Measurements from ENCODE around the gene CNTN4. TPM values are rescaled to one million over a fixed set of nuclear protein-coding genes. Genes with fewer than 3 reads are reported as not detected.

The CNTN4 gene
- total RNA-seq, 1 experiment from 2014 or later, result 51.3 TPM

DNA sequence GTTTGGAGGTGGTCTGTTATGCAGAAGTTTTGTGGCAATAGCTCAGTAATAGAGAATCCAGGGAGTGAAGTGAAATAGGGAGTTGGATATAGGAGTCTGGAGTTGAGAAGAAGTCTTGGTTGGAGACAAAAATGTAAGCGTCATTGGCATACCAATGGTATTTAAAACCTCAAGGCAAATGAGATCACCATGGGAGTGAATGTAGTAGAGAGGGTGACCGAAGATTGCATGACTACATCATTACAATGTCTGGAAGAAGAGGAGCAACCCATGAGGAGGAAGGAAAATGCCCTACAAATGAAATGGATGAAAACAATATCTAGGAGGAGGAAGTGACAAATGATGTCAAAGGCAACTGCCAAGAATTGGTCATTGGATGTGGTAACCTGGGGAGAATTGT, 54.4 kb downstream of the CNTN4 start:
- no peak overlapping the region for H3K4me3 ChIP-seq (ENCODE audit: low read depth, low read length)
- H3K27ac Mint-ChIP-seq (ENCODE audit: unreplicated experiment), result no peak overlapping the region
- no peaks in the 10 kb centered on the region for H3K4me1 ChIP-seq
- ChIA-PET CTCF (no interaction called here), POLR2A (no interaction called here)
- peaks cover 15% of the 10 kb centered on the region for H3K36me3 Mint-ChIP-seq (ENCODE audit: insufficient read depth, unreplicated experiment)
- no TSS peak for BruUV-seq (replicated peaks)
- DNase-seq, result no peak
- no peaks in the 10 kb centered on the region for H3K9me3 ChIP-seq
- intact Hi-C loops (cut with micrococcal nuclease; ENCODE audit: unreplicated experiment), result no loop called here
- H3K27me3 Mint-ChIP-seq (ENCODE audit: insufficient read depth, unreplicated experiment), result no peaks in the 10 kb centered on the region
- H3K4me1 Mint-ChIP-seq (ENCODE audit: low read depth, unreplicated experiment), result no peaks in the 10 kb centered on the region
- H3K27me3 ChIP-seq (replicated peaks; ENCODE audit: control insufficient read depth, insufficient read depth, low read length), result no peaks in the 10 kb centered on the region
- H3K36me3 ChIP-seq (ENCODE audit: control insufficient read depth, insufficient read depth, low read length), result no peaks in the 10 kb centered on the region
- no peaks in the 10 kb centered on the region for H3K9me3 Mint-ChIP-seq (ENCODE audit: unreplicated experiment)
- H3K4me3 Mint-ChIP-seq (ENCODE audit: unreplicated experiment), result no peak overlapping the region
- TF ChIP-seq, protein P1, sequence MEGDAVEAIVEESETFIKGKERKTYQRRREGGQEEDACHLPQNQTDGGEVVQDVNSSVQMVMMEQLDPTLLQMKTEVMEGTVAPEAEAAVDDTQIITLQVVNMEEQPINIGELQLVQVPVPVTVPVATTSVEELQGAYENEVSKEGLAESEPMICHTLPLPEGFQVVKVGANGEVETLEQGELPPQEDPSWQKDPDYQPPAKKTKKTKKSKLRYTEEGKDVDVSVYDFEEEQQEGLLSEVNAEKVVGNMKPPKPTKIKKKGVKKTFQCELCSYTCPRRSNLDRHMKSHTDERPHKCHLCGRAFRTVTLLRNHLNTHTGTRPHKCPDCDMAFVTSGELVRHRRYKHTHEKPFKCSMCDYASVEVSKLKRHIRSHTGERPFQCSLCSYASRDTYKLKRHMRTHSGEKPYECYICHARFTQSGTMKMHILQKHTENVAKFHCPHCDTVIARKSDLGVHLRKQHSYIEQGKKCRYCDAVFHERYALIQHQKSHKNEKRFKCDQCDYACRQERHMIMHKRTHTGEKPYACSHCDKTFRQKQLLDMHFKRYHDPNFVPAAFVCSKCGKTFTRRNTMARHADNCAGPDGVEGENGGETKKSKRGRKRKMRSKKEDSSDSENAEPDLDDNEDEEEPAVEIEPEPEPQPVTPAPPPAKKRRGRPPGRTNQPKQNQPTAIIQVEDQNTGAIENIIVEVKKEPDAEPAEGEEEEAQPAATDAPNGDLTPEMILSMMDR (IDR thresholded peaks at IDR 0.05; ENCODE audit: insufficient read depth in 1 of 2, low read depth in 1 of 2, low read length in 1 of 2, severe bottlenecking in 1 of 2, unreplicated experiment in 1 of 2), result no peak

DNA sequence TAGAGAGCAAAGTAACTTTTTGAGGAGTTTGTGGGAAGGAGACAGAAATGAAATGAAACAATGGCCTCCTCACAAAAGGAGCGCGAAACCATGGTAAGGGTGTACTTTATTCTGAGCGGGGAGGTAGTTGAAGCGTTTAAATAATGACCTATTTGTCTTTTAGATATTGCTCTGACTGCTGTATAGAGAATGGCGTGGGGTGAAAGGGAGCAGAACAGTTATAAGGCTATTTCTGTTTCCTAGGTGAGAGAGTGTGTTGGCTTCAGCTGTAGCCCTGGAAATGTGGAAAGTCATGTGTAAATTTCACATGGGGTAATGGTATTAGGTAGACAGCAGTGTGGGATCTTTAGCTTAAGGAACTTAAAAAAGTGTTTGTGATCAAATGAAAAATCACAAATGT, 54.9 kb downstream of the CNTN4 start:
- H3K4me3 Mint-ChIP-seq (ENCODE audit: unreplicated experiment), result no peak overlapping the region
- H3K36me3 Mint-ChIP-seq (ENCODE audit: insufficient read depth, unreplicated experiment), result peaks cover 13% of the 10 kb centered on the region
- intact Hi-C loops (cut with micrococcal nuclease; ENCODE audit: unreplicated experiment), result no loop called here
- TF ChIP-seq, protein P1 (IDR thresholded peaks at IDR 0.05; ENCODE audit: insufficient read depth in 1 of 2, low read depth in 1 of 2, low read length in 1 of 2, severe bottlenecking in 1 of 2, unreplicated experiment in 1 of 2), result no peak
- Histone ChIP-seq H3K36me3 (ENCODE audit: control insufficient read depth, insufficient read depth, low read length) (no peaks in the 10 kb centered on the region), H3K4me3 (ENCODE audit: low read depth, low read length) (no peak overlapping the region), H3K9me3 (no peaks in the 10 kb centered on the region), H3K27me3 (replicated peaks; ENCODE audit: control insufficient read depth, insufficient read depth, low read length) (no peaks in the 10 kb centered on the region), H3K4me1 (no peaks in the 10 kb centered on the region)
- no peaks in the 10 kb centered on the region for H3K9me3 Mint-ChIP-seq (ENCODE audit: unreplicated experiment)
- ChIA-PET POLR2A (no interaction called here), CTCF (no interaction called here)
- H3K4me1 Mint-ChIP-seq (ENCODE audit: low read depth, unreplicated experiment), result no peaks in the 10 kb centered on the region
- no peak overlapping the region for H3K27ac Mint-ChIP-seq (ENCODE audit: unreplicated experiment)
- no peak for DNase-seq
- BruUV-seq (replicated peaks), result no TSS peak
- no peaks in the 10 kb centered on the region for H3K27me3 Mint-ChIP-seq (ENCODE audit: insufficient read depth, unreplicated experiment)

DNA sequence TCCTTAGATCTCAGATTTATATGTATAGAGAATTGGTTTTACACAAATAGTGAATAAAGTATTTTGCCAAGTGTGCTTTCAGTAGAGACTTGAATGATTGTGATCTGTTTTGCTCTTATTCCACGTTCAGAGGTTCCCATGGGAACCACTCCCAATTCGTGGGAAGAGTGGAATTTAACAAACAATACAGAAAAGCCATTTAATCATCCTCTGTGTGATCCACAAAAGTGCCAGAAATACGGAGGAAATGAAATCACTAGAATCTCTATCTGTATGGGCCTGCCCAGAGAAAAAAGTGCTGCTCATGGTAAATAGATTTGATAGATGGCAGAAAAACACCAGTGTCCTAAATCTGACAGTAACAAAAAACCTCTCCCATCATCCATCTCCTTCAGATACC, 56.0 kb downstream of the CNTN4 start:
- TF ChIP-seq, protein P1 (IDR thresholded peaks at IDR 0.05; ENCODE audit: insufficient read depth in 1 of 2, low read depth in 1 of 2, low read length in 1 of 2, severe bottlenecking in 1 of 2, unreplicated experiment in 1 of 2), result no peak
- no peak for DNase-seq
- no peak overlapping the region for H3K4me3 Mint-ChIP-seq (ENCODE audit: unreplicated experiment)
- BruUV-seq (replicated peaks), result no TSS peak
- intact Hi-C loops (cut with micrococcal nuclease; ENCODE audit: unreplicated experiment), result no loop called here
- Histone ChIP-seq H3K4me3 (ENCODE audit: low read depth, low read length) (no peak overlapping the region), H3K27me3 (replicated peaks; ENCODE audit: control insufficient read depth, insufficient read depth, low read length) (no peaks in the 10 kb centered on the region), H3K36me3 (ENCODE audit: control insufficient read depth, insufficient read depth, low read length) (no peaks in the 10 kb centered on the region), H3K9me3 (no peaks in the 10 kb centered on the region), H3K4me1 (no peaks in the 10 kb centered on the region)
- H3K9me3 Mint-ChIP-seq (ENCODE audit: unreplicated experiment), result no peaks in the 10 kb centered on the region
- ChIA-PET POLR2A (no interaction called here), CTCF (no interaction called here)
- peaks cover 13% of the 10 kb centered on the region for H3K36me3 Mint-ChIP-seq (ENCODE audit: insufficient read depth, unreplicated experiment)
- H3K27me3 Mint-ChIP-seq (ENCODE audit: insufficient read depth, unreplicated experiment), result no peaks in the 10 kb centered on the region
- no peaks in the 10 kb centered on the region for H3K4me1 Mint-ChIP-seq (ENCODE audit: low read depth, unreplicated experiment)
- H3K27ac Mint-ChIP-seq (ENCODE audit: unreplicated experiment), result no peak overlapping the region
